HG03342 (cell line): ENCODE measurements around the gene CELSR2.
"Not testable (repeated sequence)": the region's sequence is repeated elsewhere in the genome, so short reads cannot be mapped to it uniquely, and the experiment has no call there.

Source experiments
- ATAC-seq: cut with Tn5 transposase; IDR thresholded peaks from one replicate; pipeline ENCODE4 v1.9.1; 2021; ENCODE audit warnings: mild to moderate bottlenecking, moderate library complexity; ENCODE audit not compliant: unreplicated experiment

The CELSR2 gene

DNA sequence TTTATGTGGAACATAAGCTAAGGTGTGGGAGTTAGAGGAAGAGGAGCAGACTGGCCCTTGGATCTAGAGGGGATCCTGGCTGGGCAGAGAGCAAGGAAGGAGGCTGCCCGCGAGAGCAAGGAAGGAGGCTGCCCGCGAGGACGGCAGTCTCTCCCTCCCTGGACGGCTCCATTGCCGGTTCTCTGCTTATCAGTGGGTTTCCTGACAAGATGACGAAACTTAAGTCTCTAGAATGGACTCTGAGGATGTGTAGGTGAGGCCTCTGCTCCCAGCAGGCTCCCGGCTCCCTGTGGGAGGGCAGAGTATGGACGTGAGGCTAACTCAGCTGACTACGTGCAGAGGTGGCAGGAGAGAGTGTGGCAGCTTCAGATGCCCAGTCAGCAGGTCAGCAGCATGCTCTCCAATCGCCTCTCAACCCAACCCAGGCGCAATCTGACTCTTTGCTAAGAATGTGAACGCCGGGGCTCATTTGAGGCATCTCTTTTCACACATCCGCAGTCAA is 51.4 kb downstream of the CELSR2 start:
- no peak for ATAC-seq

DNA sequence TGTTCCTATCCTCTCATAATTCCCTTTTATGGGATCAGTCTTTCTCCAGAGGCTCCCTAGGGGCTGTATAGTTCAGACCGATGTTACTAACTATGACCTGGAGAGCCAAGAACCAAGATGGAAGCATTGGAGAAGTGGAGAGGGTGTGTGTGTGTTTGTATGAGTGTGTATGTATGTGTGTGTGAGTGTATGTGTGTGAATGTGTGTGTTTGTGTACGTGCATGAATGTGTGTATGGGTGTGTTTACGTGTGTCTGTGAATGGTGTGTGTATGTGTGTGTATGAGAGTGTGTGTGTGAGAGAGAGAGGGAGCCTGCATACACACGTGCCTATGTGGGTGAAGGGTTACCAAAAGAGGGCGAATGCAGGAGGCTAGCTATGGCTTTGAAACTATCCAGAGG is 52.5 kb downstream of the CELSR2 start:
- no peak for ATAC-seq

DNA sequence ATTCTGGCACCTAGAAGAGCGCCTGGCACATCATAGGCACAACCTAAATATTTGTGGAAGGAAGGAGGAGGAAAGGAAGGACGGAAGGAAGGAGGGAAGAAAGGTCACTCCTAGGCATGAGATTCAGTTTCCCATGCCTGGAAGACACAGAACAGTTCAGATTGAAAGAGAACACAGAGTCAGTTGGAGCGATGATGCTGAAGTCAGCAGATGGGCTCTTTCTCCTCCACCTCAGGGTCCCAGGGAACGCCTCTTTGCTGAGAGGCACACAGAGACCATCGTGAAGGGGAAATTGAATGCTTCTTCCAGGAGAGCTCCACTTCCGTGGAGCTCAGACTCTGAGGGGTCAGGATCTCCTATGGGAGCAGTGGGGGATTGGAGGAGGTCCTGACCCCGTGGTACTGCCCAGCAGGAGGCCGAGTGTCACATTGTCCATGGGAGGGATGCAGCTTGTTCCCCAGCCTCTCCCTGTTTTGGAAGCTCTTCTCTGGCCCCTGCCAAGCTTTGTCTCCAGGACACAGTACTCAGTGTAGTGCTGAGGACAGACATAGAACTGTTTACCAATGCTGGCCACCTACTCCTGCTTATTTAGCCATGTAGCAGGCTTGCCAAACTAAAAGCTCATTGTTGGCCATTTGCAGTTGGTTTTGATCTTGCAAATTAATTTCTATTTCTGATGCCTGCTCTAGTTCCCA is 55.0 kb downstream of the CELSR2 start:
- ATAC-seq = no peak

DNA sequence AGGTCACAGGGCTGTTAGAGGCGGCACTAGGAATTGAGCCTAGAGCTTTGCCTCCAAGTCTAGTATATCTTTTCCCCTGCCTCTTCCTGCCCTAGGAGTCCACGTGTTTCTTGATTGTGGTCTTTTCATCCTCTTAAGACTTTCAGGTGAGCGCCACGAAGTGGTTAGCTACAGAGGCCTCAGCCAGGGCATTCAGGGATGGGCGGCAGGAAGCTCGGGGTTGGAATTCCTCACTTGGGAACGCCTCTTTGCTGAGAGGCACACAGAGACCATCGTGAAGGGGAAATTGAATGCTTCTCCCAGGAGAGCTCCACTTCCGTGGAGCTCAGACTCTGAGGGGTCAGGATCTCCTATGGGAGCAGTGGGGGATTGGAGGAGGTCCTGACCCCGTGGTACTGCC is 56.7 kb downstream of the CELSR2 start:
- ATAC-seq = not testable (repeated sequence)

DNA sequence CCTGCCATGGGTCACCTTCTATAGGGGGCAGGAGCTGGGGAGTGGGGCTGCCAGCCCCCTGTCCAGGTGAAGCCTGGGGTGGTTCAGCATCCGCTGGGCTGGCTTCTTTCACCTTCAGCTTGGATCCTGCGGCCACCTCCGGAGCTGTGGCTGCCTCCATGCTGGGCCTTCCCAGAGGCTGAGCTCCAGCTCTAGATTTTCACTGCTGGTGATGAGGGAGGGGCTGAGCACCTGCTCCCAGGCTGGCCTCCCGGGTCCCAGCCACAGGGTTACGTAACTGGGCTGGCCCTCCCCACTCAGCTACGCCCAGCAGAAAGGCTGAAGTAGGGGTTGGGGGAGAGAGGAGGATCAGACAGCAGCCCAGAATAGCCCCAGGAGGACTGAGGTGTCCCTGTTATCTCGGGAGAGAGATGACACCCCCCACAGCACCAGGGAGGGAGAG is 57.5 kb downstream of the CELSR2 start, which contains the start of gene MYBPHL:
TSS of gene MYBPHL (minus strand) at position 180 of the 442 bp plus-strand sequence. CDS start at position 160, 20 bp downstream.
- ATAC-seq = no peak

DNA sequence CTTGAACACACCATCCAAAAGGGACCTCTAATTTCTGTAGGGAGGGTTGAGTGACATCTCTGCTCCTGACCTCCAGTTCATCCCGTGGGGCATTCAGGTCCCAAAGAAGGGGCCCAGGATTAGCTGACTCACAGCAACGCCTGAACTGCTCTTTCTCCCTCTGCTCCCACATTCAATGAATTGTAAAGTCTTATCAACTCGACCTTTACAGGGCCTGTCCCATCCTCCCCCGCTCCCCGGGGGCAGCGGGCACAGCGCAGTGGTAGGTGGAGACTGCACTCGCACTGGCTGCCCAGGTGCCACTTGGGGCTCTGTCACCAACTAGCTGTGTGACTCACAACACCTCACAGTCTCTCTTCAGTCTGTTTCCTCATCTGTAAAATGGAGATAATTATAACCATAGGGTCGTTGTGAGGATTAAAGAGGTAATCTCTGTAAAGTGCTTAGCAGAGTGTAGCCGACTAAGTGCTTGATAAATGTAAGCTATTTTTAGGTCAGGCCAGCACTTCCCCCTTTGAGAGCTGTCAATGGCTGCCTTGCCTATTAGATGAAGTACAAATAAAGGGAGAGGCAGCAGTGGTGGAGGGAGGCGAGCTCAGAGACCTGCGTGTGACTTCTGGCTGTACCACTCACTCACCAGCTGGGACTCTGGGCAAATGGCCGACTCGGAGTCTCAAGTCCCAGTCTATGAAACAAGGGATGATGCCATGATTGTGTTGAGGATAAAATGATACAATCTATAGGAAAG is 58.1 kb downstream of the CELSR2 start:
- ATAC-seq = no peak

DNA sequence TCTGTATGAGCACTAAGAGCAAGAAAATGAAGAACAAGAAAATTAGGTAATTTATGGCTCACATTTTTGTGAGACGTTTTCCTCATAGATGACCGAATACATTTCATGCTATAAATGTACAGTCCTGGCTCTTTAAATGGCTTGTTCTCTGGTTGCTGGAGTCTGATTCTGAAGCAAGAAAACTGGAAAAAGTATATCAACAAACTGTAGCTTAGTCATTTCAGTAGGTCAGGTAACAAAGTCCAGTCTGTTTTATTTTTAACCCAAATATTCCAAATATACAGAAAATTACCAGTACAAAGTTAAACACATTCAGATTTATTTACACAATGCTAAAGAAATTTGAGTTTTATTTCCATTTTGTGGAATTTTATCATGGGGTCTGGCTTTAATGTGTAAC is 60.0 kb downstream of the CELSR2 start:
- no peak for ATAC-seq

DNA sequence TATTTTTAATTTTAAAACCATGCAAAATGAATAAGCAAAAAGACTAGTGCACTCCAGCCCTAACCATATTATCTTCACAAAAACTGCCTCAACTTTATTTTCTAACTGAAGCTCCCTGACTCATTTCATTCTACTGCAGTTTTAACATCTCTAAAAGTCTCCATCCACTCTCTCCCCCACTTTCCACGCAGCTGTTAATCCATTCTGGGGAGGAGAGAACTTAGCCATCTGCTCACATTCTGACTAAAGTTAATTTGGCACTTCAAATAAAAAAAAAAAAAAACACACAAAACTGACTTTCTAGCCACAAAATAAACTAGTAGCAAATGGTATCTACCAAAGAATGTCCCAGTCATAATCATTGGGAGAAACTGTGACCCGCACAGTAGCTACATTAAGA is 62.9 kb downstream of the CELSR2 start:
- no peak for ATAC-seq

DNA sequence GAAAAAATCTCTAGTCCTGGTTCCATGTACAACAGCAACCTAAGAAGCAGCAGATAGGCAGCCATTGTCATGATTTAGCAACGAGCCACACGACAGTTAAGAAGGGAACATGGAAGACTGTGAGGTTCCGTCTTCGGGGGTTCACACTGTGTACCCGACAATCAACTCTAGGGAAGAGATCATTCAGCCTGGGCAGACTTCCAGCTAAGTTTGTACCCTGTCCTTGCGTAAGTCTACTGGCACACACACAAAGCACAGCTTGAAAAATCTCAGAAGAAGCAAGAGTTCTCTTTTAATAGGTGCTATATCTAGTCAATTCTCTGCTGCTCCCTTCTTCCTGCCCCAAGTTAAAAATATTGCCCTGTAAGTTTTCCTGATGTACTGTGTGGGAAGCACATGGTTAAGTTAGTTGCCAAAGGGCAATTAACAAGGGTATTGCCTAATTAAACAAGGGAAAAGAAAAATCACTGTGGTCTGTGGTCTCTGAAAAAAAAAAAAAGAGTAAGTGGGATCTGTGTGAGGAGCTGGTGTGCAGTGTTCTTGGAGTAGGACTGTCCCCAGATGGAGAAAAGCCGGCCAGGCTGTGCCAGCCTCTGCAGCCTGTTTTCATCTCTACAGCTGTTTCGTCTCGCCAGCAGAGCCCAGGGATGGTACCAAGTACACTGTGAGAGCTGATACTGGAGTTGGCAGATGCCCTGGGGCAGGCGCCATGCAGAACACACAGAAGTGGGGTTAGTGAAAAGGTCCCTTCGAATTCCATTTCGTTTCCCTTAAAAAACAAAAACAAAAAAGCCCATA is 63.8 kb downstream of the CELSR2 start:
- no peak for ATAC-seq

DNA sequence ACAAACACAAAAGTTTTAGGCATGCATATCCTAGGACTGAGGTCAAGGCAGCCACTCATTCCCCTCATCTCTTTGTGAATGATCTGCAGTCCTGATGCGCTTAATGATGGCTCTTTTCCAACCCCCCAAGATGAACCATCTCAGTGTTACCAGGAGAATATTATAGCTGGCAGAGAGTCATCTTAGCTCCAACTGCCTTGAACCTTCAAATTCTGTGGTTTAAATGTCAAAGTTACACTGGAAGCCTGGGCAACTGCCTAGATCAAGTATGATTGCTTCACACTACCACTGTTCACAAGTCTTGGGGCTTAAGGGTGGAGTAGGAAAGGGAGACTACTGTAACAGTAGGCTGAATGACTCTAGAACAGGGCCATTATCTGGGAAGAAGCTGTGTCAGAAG is 65.5 kb downstream of the CELSR2 start:
- no peak for ATAC-seq

DNA sequence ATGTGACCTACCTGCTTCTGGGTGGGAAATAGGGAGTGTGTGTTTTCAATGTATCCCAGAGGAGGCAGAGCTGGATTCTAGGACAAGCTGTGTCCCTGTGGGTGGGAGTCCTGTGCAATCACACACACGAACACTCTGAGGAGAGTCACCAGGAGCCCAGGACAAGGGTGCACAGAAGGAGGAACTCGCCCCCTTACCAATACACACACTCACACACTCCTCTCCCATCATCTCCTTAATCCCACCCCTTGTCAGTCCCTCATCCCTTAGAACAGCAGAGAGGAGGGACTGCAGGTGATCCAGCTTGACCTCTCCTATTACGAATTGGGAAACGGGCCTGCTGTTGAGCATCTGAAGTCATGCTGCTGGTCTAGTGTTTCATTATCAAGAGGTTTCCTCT is 65.9 kb downstream of the CELSR2 start:
- no peak for ATAC-seq

DNA sequence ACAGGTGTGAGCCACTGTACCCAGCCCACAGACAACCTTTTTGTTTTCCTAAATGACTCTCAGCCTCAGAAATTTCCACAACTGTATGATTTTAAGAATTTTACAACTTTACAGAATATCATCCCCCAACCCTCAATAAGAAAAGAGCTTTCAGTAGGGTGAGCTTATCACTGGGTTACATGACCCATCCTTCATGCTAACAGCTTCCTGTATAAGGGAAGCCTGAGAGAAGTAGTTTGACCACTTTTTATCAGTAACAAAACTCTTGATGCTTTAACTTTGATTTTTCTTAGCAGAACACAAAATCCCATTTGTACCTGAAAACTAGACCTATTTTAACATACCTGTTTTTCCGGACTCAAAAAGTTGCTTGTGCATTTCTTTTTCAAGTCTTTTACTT is 67.2 kb downstream of the CELSR2 start:
- ATAC-seq = no peak

DNA sequence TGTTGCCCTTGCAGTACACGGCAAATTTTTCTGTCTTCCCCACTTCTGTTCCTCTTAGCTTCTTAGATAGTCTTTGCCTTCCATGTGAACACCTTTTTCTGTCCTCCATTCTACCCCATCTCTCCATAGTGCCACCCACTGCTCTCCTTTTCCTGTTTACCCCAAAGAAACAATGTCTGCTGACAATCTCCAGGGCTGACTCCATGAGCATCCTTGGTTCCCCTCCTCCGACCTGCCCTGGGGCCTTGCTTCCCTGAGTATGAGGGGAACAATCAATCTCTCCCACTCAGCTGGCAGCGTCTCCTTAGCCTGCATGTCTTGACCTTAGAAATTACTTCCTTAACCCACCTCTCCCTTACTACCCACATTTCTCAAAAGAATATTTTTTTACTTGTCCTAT is 69.8 kb downstream of the CELSR2 start:
- ATAC-seq = no peak

DNA sequence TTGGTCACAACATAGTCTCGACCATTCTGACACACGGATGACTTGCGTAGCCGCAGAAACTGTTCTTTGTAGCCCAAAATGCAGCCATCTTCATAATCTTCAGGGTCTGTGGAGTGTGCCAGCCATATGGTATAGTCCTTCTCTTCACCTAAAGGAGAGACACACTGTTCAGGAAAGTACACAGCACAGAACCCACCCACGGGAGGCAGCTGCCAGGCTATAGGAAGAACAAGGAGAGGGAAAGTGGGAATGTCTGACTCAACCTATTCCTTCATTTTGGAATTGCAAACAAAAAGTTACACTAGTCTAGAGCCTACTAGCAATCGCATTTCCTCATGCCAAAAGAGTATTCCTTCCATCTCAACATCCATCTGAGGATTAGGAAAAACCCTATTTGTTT is 73.6 kb downstream of the CELSR2 start:
- no peak for ATAC-seq
